Fibroblast of lung (primary cell): Measurements from ENCODE around the gene TNS3.

Experiments used
- CTCF ChIP-seq, 2 donors: IDR thresholded peaks in 1 of 2; conservative IDR thresholded peaks in 1 of 2; 1 replicate in 1 of 2; 2 replicates in 1 of 2; pipeline ENCODE4 v1.5.1; 2011 to 2012; ENCODE audit warnings: low read length in 2 of 2, control low read depth in 1 of 2, inconsistent platforms in 1 of 2, low read depth in 1 of 2, mild to moderate bottlenecking in 1 of 2
- EZH2 ChIP-seq: IDR thresholded peaks from 2 replicates; pipeline ENCODE4 v1.5.1; 2012; ENCODE audit warnings: low read length, control low read depth, mild to moderate bottlenecking; ENCODE audit errors: missing control alignments

- no peak for TF ChIP-seq CTCF (conservative IDR thresholded peaks at IDR 0.05 in 1 of 2, IDR thresholded peaks at IDR 0.05 in 1 of 2; ENCODE audit: low read depth in 1 of 2, low read length in 2 of 2)
- TF ChIP-seq EZH2, result no peak
Measured at GRCh38 chr7:47374538-47374937, 207.4 kb downstream of the TNS3 start.
